ENCODE data around the gene CASP10.

Gene CASP10

GRCh38 chr2:201242571-201243277, 59.8 kb downstream of the CASP10 start:
- H3K4me1 ChIP-seq (ENCODE audit: control insufficient read depth in 1 of 2, insufficient read depth in 2 of 2, low read length in 2 of 2), result peaks cover 0 to 8% of the 10 kb centered on the region in 2 donors

GRCh38 chr2:201244829-201245228, 61.9 kb downstream of the CASP10 start:
- Histone ChIP-seq H3K27me3 (ENCODE audit: control insufficient read depth in 1 of 2, insufficient read depth in 2 of 2, low read length in 2 of 2) (no peaks in the 10 kb centered on the region), H3K36me3 (ENCODE audit: control insufficient read depth in 1 of 2, insufficient read depth in 2 of 2, low read length in 2 of 2) (peaks cover 8 to 9% of the 10 kb centered on the region in 2 donors)

More at GRCh38 chr2:201242571-201243277, 59.8 kb downstream of the CASP10 start:
- Histone ChIP-seq H3K27ac (ENCODE audit: low read depth, low read length) (no peak overlapping the region), H3K9ac (ENCODE audit: low read depth in 1 of 2, low read length in 2 of 2) (no peak overlapping the region), H3K36me3 (ENCODE audit: control insufficient read depth in 1 of 2, insufficient read depth in 2 of 2, low read length in 2 of 2) (peaks cover 10% of the 10 kb centered on the region in 2 donors), H3K4me3 (ENCODE audit: low read depth in 1 of 2, low read length in 2 of 2) (no peak overlapping the region), H3K9me3 (ENCODE audit: control insufficient read depth in 1 of 2, low read length in 2 of 2) (no peaks in the 10 kb centered on the region), H3K27me3 (ENCODE audit: control insufficient read depth in 1 of 2, insufficient read depth in 2 of 2, low read length in 2 of 2) (no peaks in the 10 kb centered on the region)

GRCh38 chr2:201246280-201246679, 63.3 kb downstream of the CASP10 start:
- no peak overlapping the region for H3K9ac ChIP-seq (ENCODE audit: low read depth in 1 of 2, low read length in 2 of 2)
- H3K27ac ChIP-seq (ENCODE audit: low read depth, low read length), result no peak overlapping the region
- H3K4me3 ChIP-seq (ENCODE audit: low read depth in 1 of 2, low read length in 2 of 2), result no peak overlapping the region
- H3K4me1 ChIP-seq (ENCODE audit: control insufficient read depth in 1 of 2, insufficient read depth in 2 of 2, low read length in 2 of 2), result no peaks in the 10 kb centered on the region
- H3K36me3 ChIP-seq (ENCODE audit: control insufficient read depth in 1 of 2, insufficient read depth in 2 of 2, low read length in 2 of 2), result peaks cover 0 to 5% of the 10 kb centered on the region in 2 donors
- H3K9me3 ChIP-seq (ENCODE audit: control insufficient read depth in 1 of 2, low read length in 2 of 2), result no peaks in the 10 kb centered on the region
- no peaks in the 10 kb centered on the region for H3K27me3 ChIP-seq (ENCODE audit: control insufficient read depth in 1 of 2, insufficient read depth in 2 of 2, low read length in 2 of 2)

More at GRCh38 chr2:201244829-201245228, 61.9 kb downstream of the CASP10 start:
- no peaks in the 10 kb centered on the region for H3K9me3 ChIP-seq (ENCODE audit: control insufficient read depth in 1 of 2, low read length in 2 of 2)
- H3K27ac ChIP-seq (ENCODE audit: low read depth, low read length), result no peak overlapping the region
- H3K4me3 ChIP-seq (ENCODE audit: low read depth in 1 of 2, low read length in 2 of 2), result no peak overlapping the region
- no peak overlapping the region for H3K9ac ChIP-seq (ENCODE audit: low read depth in 1 of 2, low read length in 2 of 2)
- H3K4me1 ChIP-seq (ENCODE audit: control insufficient read depth in 1 of 2, insufficient read depth in 2 of 2, low read length in 2 of 2), result peaks cover 0 to 3% of the 10 kb centered on the region in 2 donors

GRCh38 chr2:201248288-201248844, 65.4 kb downstream of the CASP10 start:
- peaks cover 0 to 2% of the 10 kb centered on the region in 2 donors for H3K4me1 ChIP-seq (ENCODE audit: control insufficient read depth in 1 of 2, insufficient read depth in 2 of 2, low read length in 2 of 2)
- H3K9ac ChIP-seq (ENCODE audit: low read depth in 1 of 2, low read length in 2 of 2), result no peak overlapping the region
- H3K27ac ChIP-seq (ENCODE audit: low read depth, low read length), result no peak overlapping the region
- no peaks in the 10 kb centered on the region for H3K27me3 ChIP-seq (ENCODE audit: control insufficient read depth in 1 of 2, insufficient read depth in 2 of 2, low read length in 2 of 2)
- H3K9me3 ChIP-seq (ENCODE audit: control insufficient read depth in 1 of 2, low read length in 2 of 2), result no peaks in the 10 kb centered on the region
- H3K36me3 ChIP-seq (ENCODE audit: control insufficient read depth in 1 of 2, insufficient read depth in 2 of 2, low read length in 2 of 2), result no peaks in the 10 kb centered on the region
- no peak overlapping the region for H3K4me3 ChIP-seq (ENCODE audit: low read depth in 1 of 2, low read length in 2 of 2)

- Histone ChIP-seq H3K27me3 (ENCODE audit: control insufficient read depth in 1 of 2, insufficient read depth in 2 of 2, low read length in 2 of 2) (no peaks in the 10 kb centered on the region), H3K36me3 (ENCODE audit: control insufficient read depth in 1 of 2, insufficient read depth in 2 of 2, low read length in 2 of 2) (no peaks in the 10 kb centered on the region), H3K9me3 (ENCODE audit: control insufficient read depth in 1 of 2, low read length in 2 of 2) (no peaks in the 10 kb centered on the region), H3K27ac (ENCODE audit: low read depth, low read length) (no peak overlapping the region), H3K4me3 (ENCODE audit: low read depth in 1 of 2, low read length in 2 of 2) (no peak overlapping the region), H3K4me1 (ENCODE audit: control insufficient read depth in 1 of 2, insufficient read depth in 2 of 2, low read length in 2 of 2) (peaks cover 8 to 10% of the 10 kb centered on the region in 2 donors), H3K9ac (ENCODE audit: low read depth in 1 of 2, low read length in 2 of 2) (no peak overlapping the region)
Measured at GRCh38 chr2:201249889-201250288, 66.9 kb downstream of the CASP10 start.

GRCh38 chr2:201250741-201251140, 67.8 kb downstream of the CASP10 start:
- no peaks in the 10 kb centered on the region for H3K36me3 ChIP-seq (ENCODE audit: control insufficient read depth in 1 of 2, insufficient read depth in 2 of 2, low read length in 2 of 2)
- H3K9me3 ChIP-seq (ENCODE audit: control insufficient read depth in 1 of 2, low read length in 2 of 2), result no peaks in the 10 kb centered on the region
- no peak overlapping the region for H3K9ac ChIP-seq (ENCODE audit: low read depth in 1 of 2, low read length in 2 of 2)
- H3K27ac ChIP-seq (ENCODE audit: low read depth, low read length), result no peak overlapping the region
- H3K4me3 ChIP-seq (ENCODE audit: low read depth in 1 of 2, low read length in 2 of 2), result no peak overlapping the region
- no peaks in the 10 kb centered on the region for H3K27me3 ChIP-seq (ENCODE audit: control insufficient read depth in 1 of 2, insufficient read depth in 2 of 2, low read length in 2 of 2)
- H3K4me1 ChIP-seq (ENCODE audit: control insufficient read depth in 1 of 2, insufficient read depth in 2 of 2, low read length in 2 of 2), result peaks cover 8 to 10% of the 10 kb centered on the region in 2 donors

- Histone ChIP-seq H3K4me1 (ENCODE audit: control insufficient read depth in 1 of 2, insufficient read depth in 2 of 2, low read length in 2 of 2) (peaks cover 8 to 20% of the 10 kb centered on the region in 2 donors), H3K27me3 (ENCODE audit: control insufficient read depth in 1 of 2, insufficient read depth in 2 of 2, low read length in 2 of 2) (no peaks in the 10 kb centered on the region), H3K27ac (ENCODE audit: low read depth, low read length) (no peak overlapping the region), H3K36me3 (ENCODE audit: control insufficient read depth in 1 of 2, insufficient read depth in 2 of 2, low read length in 2 of 2) (no peaks in the 10 kb centered on the region), H3K9me3 (ENCODE audit: control insufficient read depth in 1 of 2, low read length in 2 of 2) (no peaks in the 10 kb centered on the region), H3K4me3 (ENCODE audit: low read depth in 1 of 2, low read length in 2 of 2) (no peak overlapping the region), H3K9ac (ENCODE audit: low read depth in 1 of 2, low read length in 2 of 2) (no peak overlapping the region)
Measured at GRCh38 chr2:201254081-201254730, 71.3 kb downstream of the CASP10 start.

- Histone ChIP-seq H3K9me3 (ENCODE audit: control insufficient read depth in 1 of 2, low read length in 2 of 2) (no peaks in the 10 kb centered on the region), H3K27ac (ENCODE audit: low read depth, low read length) (no peak overlapping the region), H3K4me3 (ENCODE audit: low read depth in 1 of 2, low read length in 2 of 2) (no peak overlapping the region), H3K9ac (ENCODE audit: low read depth in 1 of 2, low read length in 2 of 2) (no peak overlapping the region), H3K36me3 (ENCODE audit: control insufficient read depth in 1 of 2, insufficient read depth in 2 of 2, low read length in 2 of 2) (no peaks in the 10 kb centered on the region), H3K4me1 (ENCODE audit: control insufficient read depth in 1 of 2, insufficient read depth in 2 of 2, low read length in 2 of 2) (peaks cover 15 to 31% of the 10 kb centered on the region in 2 donors), H3K27me3 (ENCODE audit: control insufficient read depth in 1 of 2, insufficient read depth in 2 of 2, low read length in 2 of 2) (no peaks in the 10 kb centered on the region)
Measured at GRCh38 chr2:201255408-201256033, 72.6 kb downstream of the CASP10 start.

- no peak overlapping the region for H3K4me3 ChIP-seq (ENCODE audit: low read depth in 1 of 2, low read length in 2 of 2)
- H3K27ac ChIP-seq (ENCODE audit: low read depth, low read length), result no peak overlapping the region
- H3K27me3 ChIP-seq (ENCODE audit: control insufficient read depth in 1 of 2, insufficient read depth in 2 of 2, low read length in 2 of 2), result no peaks in the 10 kb centered on the region
Measured at GRCh38 chr2:201256082-201256481, 73.1 kb downstream of the CASP10 start.

More at GRCh38 chr2:201256082-201256481, 73.1 kb downstream of the CASP10 start:
- no peaks in the 10 kb centered on the region for H3K9me3 ChIP-seq (ENCODE audit: control insufficient read depth in 1 of 2, low read length in 2 of 2)
- H3K36me3 ChIP-seq (ENCODE audit: control insufficient read depth in 1 of 2, insufficient read depth in 2 of 2, low read length in 2 of 2), result no peaks in the 10 kb centered on the region
- peaks cover 18 to 35% of the 10 kb centered on the region in 2 donors for H3K4me1 ChIP-seq (ENCODE audit: control insufficient read depth in 1 of 2, insufficient read depth in 2 of 2, low read length in 2 of 2)
- no peak overlapping the region for H3K9ac ChIP-seq (ENCODE audit: low read depth in 1 of 2, low read length in 2 of 2)

Data from duodenal mucosa (tissue), 2 donors.